ENCODE data around the gene ADM. TPM values are rescaled to one million over a fixed set of nuclear protein-coding genes. Genes with fewer than 3 reads are reported as not detected.

ADM gene
- total and polyA plus RNA-seq, 5 donors = 57.9 to 219 (median 151) TPM

DNA sequence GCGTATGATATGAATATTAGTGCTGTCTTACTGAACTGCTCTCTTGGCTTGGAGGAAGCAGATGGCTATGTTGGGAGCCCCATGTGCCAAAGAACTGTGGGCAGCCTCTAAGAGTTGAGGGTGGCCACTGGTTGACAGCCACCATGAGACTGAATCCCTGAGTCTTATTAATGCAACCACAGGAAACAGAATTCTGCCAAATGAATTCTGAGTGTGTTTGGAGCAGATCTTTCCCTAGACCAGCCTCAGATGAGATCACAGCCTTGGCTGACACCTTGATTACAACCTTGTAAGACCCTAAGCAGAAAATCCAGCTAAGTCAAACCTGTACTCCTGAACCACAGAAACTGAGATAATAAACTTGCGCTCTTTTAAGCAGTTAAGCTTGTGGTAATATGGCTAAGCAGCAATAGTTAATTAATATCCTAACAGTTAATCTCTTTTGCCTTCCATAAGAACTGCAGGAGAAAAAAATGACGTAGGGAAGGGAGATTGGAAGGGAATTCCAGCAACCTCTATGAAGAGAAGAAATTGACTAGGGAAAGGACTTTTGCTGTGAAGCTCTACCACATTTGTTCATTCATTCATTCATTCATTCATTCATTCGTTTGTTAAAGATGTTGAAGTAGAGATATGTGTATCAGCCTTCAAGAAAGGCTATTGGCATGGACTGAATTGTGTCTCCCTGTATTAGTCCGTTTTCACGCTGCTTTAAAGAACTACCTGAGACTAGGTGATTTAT, 26.8 kb downstream of the ADM start:
- ATAC-seq (no peak), DNase-seq (no peak)
- H3K27me3 ChIP-seq (ENCODE audit: control insufficient read depth, insufficient read depth) = no peaks in the 10 kb centered on the region
- WGBS = 89% methylated on average over 6 of the region's 6 CpGs
- intact Hi-C loops (cut with DNase I) = no loop called here
- no peak overlapping the region for H3K4me3 ChIP-seq (ENCODE audit: low read length)
- H3K9me3 ChIP-seq (ENCODE audit: control insufficient read depth, low read length) = no peaks in the 10 kb centered on the region
- peaks cover 15% of the 10 kb centered on the region for H3K4me1 ChIP-seq (ENCODE audit: control insufficient read depth, insufficient read depth, low read length)
- no peak overlapping the region for H3K27ac ChIP-seq (ENCODE audit: low read length)

DNA sequence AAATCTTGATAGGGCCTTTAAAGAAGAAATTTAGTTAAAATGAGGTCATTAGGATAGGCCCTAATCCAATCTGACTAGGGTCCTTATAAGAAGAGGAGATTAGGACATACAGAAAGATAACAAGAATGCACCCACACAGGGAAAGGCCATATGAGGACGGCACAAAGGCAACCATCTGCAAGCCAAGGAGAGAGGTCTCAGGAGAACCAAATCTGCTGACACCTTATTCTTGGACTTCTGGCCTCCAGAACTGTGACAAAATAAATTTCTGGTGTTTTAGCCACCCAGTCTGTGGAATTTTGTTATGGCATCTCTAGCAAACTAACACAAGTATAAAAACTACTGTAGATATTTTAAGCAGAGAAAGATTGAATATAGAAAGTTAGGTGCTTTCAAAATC, 28.6 kb downstream of the ADM start:
- WGBS = 48% methylated on average over 1 of the region's 1 CpG
- H3K9me3 ChIP-seq (ENCODE audit: control insufficient read depth, low read length) = no peaks in the 10 kb centered on the region
- ATAC-seq (no peak), DNase-seq (no peak)
- intact Hi-C loops (cut with DNase I) = no loop called here
- H3K27ac ChIP-seq (ENCODE audit: low read length) = no peak overlapping the region
- no peak overlapping the region for H3K4me3 ChIP-seq (ENCODE audit: low read length)
- H3K27me3 ChIP-seq (ENCODE audit: control insufficient read depth, insufficient read depth) = no peaks in the 10 kb centered on the region
- peaks cover 5% of the 10 kb centered on the region for H3K4me1 ChIP-seq (ENCODE audit: control insufficient read depth, insufficient read depth, low read length)

DNA sequence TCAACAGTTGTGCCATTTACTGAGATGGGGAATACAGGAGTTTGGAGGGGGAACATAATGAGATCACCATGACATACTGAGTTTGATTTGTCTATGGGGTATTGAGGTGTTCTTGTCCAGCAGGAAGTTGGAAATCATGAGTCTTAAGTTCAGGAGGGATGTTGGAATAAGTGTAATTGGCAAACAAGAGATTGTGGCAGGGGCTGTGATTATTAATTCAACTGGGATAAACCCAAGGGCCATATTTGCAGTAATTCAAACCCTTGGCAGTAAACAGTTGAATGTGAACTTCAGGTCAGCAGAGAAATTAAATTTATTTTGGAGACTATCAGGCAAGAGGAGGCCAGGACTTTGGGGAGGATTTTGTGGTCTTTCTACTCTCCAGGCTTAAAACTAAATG, 33.4 kb downstream of the ADM start:
- ATAC-seq (no peak), DNase-seq (no peak)
- Histone ChIP-seq H3K27me3 (ENCODE audit: control insufficient read depth, insufficient read depth) (no peaks in the 10 kb centered on the region), H3K27ac (ENCODE audit: low read length) (no peak overlapping the region), H3K4me3 (ENCODE audit: low read length) (no peak overlapping the region), H3K4me1 (ENCODE audit: control insufficient read depth, insufficient read depth, low read length) (peaks cover 2% of the 10 kb centered on the region), H3K9me3 (ENCODE audit: control insufficient read depth, low read length) (no peaks in the 10 kb centered on the region)
- intact Hi-C loops (cut with DNase I) = no loop called here

DNA sequence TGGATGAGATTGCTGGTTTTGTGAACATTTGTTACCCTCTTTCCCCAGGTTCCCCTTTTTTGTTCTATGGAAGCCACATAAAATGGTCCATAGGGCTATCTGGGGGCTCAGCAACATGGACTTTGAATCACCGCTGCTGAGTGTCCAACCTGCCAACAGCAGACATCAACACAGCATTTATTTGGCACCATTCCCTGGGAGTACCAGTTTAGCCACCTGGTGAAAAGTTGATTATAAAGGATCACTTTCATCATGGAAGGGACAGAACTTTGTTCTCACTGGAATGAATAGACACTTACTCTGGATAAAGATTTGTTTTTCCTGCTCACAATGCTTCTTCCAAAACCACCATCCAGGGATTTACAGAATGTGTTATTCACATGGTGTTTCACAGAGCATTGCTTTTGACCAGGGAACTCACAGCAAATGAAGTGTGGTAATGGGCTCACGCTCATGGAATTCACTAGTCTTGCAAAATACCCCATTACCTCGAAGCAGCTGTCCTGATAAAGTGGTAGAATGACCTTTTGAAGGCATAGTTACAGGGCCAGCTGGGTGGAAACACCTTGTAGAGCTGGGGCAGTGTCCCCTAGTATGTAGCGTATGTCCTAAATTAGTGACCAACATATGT, 43.9 kb downstream of the ADM start:
- ATAC-seq (no peak), DNase-seq (no peak)
- Histone ChIP-seq H3K4me1 (ENCODE audit: control insufficient read depth, insufficient read depth, low read length) (peaks cover 9% of the 10 kb centered on the region), H3K4me3 (ENCODE audit: low read length) (no peak overlapping the region), H3K9me3 (ENCODE audit: control insufficient read depth, low read length) (no peaks in the 10 kb centered on the region), H3K27ac (ENCODE audit: low read length) (no peak overlapping the region), H3K27me3 (ENCODE audit: control insufficient read depth, insufficient read depth) (no peaks in the 10 kb centered on the region)
- intact Hi-C loops (cut with DNase I) = no loop called here
- WGBS = 85% methylated on average over 4 of the region's 4 CpGs

DNA sequence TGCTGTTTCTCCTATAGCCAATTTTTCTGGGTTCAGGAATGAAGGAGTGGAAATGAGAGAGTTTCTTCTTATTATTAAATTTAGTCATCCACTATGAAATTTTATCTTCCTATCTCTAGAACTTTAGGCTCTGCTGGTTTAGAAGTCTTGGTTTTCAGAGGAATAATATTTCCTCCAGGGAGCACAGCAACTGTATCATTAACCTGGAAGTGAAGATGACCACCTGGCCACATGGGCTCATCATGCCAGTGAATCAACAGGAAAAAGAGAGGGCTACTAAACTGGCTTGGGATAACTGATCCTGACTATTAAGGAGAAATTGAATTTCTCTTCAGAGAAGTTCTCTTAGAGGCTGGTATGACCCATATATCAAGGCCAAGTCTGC, 44.4 kb downstream of the ADM start:
- intact Hi-C loops (cut with DNase I) = no loop called here
- Histone ChIP-seq H3K4me1 (ENCODE audit: control insufficient read depth, insufficient read depth, low read length) (peaks cover 9% of the 10 kb centered on the region), H3K27me3 (ENCODE audit: control insufficient read depth, insufficient read depth) (no peaks in the 10 kb centered on the region), H3K27ac (ENCODE audit: low read length) (no peak overlapping the region), H3K4me3 (ENCODE audit: low read length) (no peak overlapping the region), H3K9me3 (ENCODE audit: control insufficient read depth, low read length) (no peaks in the 10 kb centered on the region)
- no peak for DNase-seq
- no peak for ATAC-seq

DNA sequence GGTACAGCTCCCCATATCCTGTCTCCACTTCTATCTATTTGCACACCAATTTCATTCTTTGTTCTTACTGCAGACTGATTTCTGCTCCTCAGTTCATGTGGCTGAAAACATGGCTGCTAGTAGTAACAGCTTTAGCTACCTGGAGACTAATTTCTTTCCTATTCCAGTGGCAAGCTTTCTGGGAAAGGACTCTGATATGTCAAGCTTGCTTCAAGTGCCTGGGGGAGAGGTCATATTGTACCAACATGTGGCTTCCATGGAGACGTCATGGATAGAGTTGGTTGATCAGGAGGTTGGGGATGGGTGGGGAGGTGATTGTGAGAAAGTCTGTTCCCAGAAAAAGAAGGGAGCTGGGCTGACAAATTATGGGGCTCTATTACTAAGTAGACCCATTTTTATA, 44.9 kb downstream of the ADM start:
- 88% methylated on average over 1 of the region's 1 CpG for WGBS
- H3K27me3 ChIP-seq (ENCODE audit: control insufficient read depth, insufficient read depth) = no peaks in the 10 kb centered on the region
- H3K27ac ChIP-seq (ENCODE audit: low read length) = no peak overlapping the region

DNA sequence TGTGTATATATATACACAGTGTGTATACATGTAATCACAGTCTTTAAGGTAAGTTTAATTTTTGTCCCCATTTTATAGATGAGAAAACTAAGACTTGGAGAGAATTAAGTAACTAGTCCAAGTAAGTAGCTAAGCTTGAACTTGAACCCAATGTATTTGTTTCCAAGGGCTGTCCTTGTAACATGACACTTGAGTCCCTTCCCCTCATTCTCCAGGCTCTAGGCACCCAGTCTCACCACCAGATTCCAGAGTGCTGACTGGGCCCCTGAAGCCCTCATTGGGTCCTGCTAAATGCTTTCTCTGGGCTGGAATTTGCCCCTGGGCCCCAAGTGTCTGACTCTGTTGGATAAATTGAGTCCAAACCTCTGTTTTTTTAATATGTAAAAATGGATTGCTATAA, 45.5 kb downstream of the ADM start:
- ATAC-seq = no peak
- Histone ChIP-seq H3K27ac (ENCODE audit: low read length) (no peak overlapping the region), H3K4me3 (ENCODE audit: low read length) (no peak overlapping the region), H3K9me3 (ENCODE audit: control insufficient read depth, low read length) (no peaks in the 10 kb centered on the region), H3K27me3 (ENCODE audit: control insufficient read depth, insufficient read depth) (no peaks in the 10 kb centered on the region), H3K4me1 (ENCODE audit: control insufficient read depth, insufficient read depth, low read length) (peaks cover 9% of the 10 kb centered on the region)
- intact Hi-C loops (cut with DNase I) = no loop called here
- DNase-seq = no peak

More for the DNA sequence above, 44.9 kb downstream of the ADM start:
- no peaks in the 10 kb centered on the region for H3K9me3 ChIP-seq (ENCODE audit: control insufficient read depth, low read length)
- ATAC-seq = no peak
- intact Hi-C loops (cut with DNase I) = no loop called here
- DNase-seq = no peak
- no peak overlapping the region for H3K4me3 ChIP-seq (ENCODE audit: low read length)
- peaks cover 9% of the 10 kb centered on the region for H3K4me1 ChIP-seq (ENCODE audit: control insufficient read depth, insufficient read depth, low read length)

DNA sequence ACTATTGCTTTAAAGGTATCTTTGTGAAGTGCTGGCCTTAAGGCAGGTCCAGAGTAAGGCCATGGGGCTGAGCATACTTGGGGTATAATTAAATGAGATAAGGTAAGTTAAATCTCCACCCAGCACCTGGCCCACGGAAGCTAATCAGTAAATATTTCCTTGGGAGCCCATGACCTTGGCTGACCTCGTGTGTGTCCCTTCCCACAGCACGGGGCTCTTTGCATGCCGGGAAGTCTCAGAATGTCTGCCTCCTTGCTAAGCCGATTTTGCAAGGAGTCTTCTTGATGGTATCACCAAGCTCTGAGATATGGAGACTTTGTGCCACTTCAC, 46.5 kb downstream of the ADM start:
- Histone ChIP-seq H3K27me3 (ENCODE audit: control insufficient read depth, insufficient read depth) (no peaks in the 10 kb centered on the region), H3K4me1 (ENCODE audit: control insufficient read depth, insufficient read depth, low read length) (peaks cover 9% of the 10 kb centered on the region), H3K4me3 (ENCODE audit: low read length) (no peak overlapping the region), H3K9me3 (ENCODE audit: control insufficient read depth, low read length) (no peaks in the 10 kb centered on the region), H3K27ac (ENCODE audit: low read length) (peak overlapping the region; percentile 82)
- intact Hi-C loops (cut with DNase I) = no loop called here
- DNase-seq (peak in 2 of 3 donors; percentile 67 to 73), ATAC-seq (no peak)
- WGBS = 12% methylated on average over 5 of the region's 5 CpGs

DNA sequence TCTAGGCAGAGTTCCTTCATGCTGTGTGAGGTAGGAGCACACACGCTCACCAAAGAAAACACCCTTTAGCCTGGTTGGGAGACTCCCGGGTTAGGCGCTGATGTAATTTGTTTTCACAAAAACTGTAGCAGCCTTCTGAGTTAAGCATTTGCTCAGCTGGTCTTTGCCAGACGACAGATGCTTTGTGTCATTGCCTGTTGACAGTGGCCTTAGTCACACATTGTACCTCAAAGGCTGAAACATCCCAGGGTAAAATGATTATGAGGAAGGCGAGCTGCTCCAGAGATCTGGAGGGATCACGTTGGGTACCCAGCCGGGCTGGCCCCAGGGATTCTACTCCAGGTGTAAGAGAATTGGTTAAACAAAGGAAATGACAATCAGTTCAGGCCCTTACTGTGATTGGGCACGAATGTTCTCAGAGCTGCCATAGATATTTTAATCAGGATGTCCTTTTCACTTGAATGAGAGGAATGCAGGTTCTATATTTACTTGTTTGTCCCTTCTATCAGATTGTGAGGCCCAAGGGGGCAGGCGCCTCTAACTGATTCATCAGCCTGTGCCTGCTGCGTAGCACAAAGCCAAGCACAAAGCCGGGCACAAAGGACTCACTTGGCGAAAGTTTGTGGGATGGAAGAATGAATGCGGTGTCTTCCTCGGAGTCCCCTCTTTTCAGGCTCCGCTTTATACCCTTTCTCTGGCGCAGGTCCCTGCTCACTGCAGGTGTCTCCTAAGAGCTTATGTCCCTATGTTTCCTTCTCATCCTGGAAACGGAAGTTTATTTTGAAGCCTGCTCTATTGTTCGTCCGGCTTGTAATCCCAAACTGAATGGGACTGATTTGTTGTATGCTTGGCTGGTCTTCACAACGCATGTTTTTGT, 47.1 kb downstream of the ADM start:
- DNase-seq (peak; percentile 74 to 82 (median 75)), ATAC-seq (peak; percentile 94 to 96)
- intact Hi-C loops (cut with DNase I) = no loop called here
- H3K9me3 ChIP-seq (ENCODE audit: control insufficient read depth, low read length) = no peaks in the 10 kb centered on the region
- H3K27ac ChIP-seq (ENCODE audit: low read length) = peak overlapping the region; percentile 82
- no peaks in the 10 kb centered on the region for H3K27me3 ChIP-seq (ENCODE audit: control insufficient read depth, insufficient read depth)
- no peak overlapping the region for H3K4me3 ChIP-seq (ENCODE audit: low read length)
- 37% methylated on average over 20 of the region's 20 CpGs for WGBS
- peaks cover 9% of the 10 kb centered on the region for H3K4me1 ChIP-seq (ENCODE audit: control insufficient read depth, insufficient read depth, low read length)

DNA sequence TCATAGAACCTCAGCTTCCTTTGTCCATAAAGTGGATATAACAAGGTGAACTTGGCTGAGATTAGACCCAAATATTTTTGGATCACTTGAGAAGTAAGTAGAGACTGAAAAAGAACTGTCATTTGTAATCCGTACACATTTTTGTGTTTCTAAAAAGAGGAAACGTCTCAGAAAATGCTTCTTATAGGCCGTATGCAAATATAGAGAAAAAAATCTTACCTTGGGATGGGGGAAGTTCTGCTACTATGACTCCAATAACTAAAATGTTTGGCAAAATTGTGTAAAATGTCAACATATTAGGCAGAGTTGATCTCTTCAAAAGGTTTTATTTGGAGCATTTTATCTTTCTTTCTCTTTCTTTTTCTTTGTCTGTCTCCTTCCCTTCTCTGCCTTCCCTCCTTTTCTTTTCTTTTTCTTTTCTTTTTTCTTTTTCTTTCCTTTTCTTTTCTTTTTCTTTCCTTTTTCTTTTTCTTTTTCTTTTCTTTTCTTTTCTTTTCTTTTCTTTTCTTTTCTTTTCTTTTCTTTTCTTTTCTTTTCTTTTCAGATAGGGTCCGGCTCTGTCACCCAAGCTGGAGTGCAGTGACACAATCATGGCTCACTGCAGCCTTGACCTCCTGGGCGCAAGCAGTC, 48.2 kb downstream of the ADM start:
- DNase-seq (no peak), ATAC-seq (no peak)
- 83% methylated on average over 5 of the region's 5 CpGs for WGBS
- Histone ChIP-seq H3K27me3 (ENCODE audit: control insufficient read depth, insufficient read depth) (no peaks in the 10 kb centered on the region), H3K9me3 (ENCODE audit: control insufficient read depth, low read length) (no peaks in the 10 kb centered on the region), H3K27ac (ENCODE audit: low read length) (no peak overlapping the region), H3K4me3 (ENCODE audit: low read length) (no peak overlapping the region), H3K4me1 (ENCODE audit: control insufficient read depth, insufficient read depth, low read length) (peaks cover 9% of the 10 kb centered on the region)
- intact Hi-C loops (cut with DNase I) = no loop called here

DNA sequence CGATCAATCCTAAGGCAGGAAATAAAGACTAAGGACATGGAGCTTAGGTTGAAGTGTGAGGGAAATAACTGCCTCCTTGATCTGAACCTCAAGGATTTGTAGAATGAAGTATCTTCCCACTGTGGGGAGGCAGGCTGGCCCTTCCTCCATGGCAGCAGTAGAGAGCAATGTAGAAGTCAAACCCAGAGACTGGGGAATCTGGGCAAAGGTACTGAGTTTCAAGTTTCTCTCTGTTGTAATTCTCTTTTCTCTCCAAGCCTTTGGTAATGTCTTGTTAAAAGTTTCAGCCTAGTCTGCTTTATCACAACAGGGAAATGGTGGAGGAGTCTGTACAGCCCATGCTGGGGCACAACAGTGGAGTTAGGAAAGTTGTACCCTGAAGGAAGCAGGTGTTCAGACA, 49.5 kb downstream of the ADM start:
- WGBS = 83% methylated on average over 1 of the region's 1 CpG
- ATAC-seq = no peak
- H3K9me3 ChIP-seq (ENCODE audit: control insufficient read depth, low read length) = no peaks in the 10 kb centered on the region
- H3K27me3 ChIP-seq (ENCODE audit: control insufficient read depth, insufficient read depth) = no peaks in the 10 kb centered on the region
- no peak overlapping the region for H3K27ac ChIP-seq (ENCODE audit: low read length)
- DNase-seq = no peak
- H3K4me3 ChIP-seq (ENCODE audit: low read length) = no peak overlapping the region
- peaks cover 6% of the 10 kb centered on the region for H3K4me1 ChIP-seq (ENCODE audit: control insufficient read depth, insufficient read depth, low read length)
- intact Hi-C loops (cut with DNase I) = no loop called here
